Stromal cell of bone marrow (primary cell): ENCODE data around the gene ALG10B.
"Not testable (repeated sequence)": the region's sequence is repeated elsewhere in the genome, so short reads cannot be mapped to it uniquely, and the experiment has no call there.

Source experiments
- DNase-seq: peaks from one replicate; pipeline ENCODE4 v3.0.0-alpha.2; 2012; ENCODE audit warnings: low read depth

The ALG10B gene, protein sequence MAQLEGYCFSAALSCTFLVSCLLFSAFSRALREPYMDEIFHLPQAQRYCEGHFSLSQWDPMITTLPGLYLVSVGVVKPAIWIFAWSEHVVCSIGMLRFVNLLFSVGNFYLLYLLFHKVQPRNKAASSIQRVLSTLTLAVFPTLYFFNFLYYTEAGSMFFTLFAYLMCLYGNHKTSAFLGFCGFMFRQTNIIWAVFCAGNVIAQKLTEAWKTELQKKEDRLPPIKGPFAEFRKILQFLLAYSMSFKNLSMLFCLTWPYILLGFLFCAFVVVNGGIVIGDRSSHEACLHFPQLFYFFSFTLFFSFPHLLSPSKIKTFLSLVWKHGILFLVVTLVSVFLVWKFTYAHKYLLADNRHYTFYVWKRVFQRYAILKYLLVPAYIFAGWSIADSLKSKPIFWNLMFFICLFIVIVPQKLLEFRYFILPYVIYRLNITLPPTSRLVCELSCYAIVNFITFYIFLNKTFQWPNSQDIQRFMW

GRCh38 chr12:38316391-38317129 is at the start of gene ALG10B:
Gene ALG10B, plus strand, starts transcription at chr12:38316774. Its CDS starts 120 bp downstream, at chr12:38316894.
- DNase-seq = peak; percentile 95

DNA sequence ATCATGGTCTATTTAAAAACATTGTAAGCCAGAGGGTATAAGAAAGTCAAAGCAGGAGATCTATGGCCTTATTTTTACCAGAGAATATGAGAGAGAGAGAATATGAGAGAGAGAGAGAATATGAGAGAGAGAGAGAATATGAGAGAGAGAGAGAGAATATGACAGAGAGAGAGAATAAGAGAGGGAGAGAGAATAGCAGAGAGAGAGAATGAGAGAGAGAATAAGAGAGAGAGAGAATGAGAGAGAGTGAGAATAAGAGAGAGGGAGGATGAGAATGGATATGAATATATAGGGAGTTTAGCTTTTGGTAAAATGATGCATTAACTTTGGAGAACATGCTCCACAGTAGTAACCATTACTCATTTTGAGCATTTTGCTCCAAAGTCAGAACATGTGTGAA is 48.0 kb upstream of the ALG10B start:
- no peak for DNase-seq

DNA sequence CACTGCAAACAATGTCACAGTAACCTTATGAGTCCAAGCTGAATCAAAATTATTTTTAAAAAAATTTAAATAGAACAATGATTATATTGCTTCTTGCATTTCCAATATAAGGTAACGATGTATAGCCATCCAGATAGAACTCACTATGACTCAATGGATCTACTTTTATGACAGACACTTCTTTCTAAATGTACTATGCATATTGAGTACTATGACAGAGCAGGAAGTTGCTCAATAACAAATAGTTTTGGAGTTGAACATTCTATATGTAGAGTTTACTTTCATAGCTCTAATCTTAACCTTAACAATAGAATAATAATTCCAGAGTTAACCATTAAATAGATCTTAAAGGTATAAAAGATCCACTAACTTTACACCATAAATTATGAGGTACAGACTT is 46.7 kb upstream of the ALG10B start:
- no peak for DNase-seq

DNA sequence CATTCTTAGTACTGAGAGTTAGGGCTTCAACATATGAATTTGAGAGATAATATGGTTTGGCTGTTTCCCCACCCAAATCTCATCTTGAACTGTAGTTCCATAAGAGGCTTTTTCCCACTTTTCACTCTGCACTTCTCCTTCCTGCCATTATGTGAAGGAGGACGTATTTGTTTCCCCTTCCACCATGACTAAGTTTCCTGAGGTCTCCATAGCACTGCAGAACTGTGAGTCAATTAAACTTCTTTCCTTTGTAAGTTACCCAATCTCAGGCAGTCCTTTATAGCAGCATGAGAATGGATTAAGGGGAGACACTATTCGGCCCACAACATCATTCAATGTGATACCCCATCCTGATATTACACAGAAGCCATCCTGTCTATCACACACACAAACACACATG is 36.8 kb upstream of the ALG10B start:
- DNase-seq = no peak

DNA sequence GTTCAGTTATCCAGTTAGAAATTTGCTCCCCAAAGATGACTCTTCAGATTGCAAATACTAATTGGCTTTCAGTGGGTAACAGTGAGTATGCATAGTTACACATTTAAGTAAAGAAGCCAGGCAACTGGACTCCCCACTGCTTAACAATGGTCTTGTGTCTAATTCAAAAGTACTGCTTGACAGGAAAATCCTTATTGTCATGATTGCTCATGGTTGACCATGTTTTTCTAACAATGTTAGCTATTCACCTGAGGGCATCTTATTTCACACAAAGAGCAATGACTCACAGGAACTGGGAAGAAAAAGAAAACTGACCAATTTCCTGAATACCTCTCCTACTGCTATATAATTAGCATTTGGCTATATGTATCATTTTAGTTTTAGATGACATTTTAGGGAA is 33.7 kb upstream of the ALG10B start:
- no peak for DNase-seq

GRCh38 chr12:38289396-38289795 is 27.2 kb upstream of the ALG10B start:
- DNase-seq = no peak

- no peak for DNase-seq
Observed at GRCh38 chr12:38291160-38291559, 25.4 kb upstream of the ALG10B start.

DNA sequence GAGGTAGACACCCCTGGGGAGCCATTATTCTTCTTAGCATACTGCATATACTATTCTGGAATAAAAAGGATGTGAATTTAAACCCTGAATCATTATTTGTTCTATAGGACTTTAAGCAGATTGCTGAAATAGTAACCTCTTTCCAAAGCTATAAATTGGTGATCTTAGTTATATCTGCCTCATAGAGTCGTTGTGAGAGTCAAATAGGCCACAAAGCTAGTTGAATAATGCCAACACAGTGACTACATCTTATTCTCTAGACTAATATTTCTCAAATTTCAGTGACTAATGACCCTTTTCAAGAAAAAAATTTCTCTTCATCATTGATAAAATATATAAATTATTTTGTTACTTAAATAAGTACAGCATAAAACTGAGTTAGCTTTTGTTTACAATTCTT is 13.6 kb upstream of the ALG10B start:
- not testable (repeated sequence) for DNase-seq

GRCh38 chr12:38321966-38322365 is 5.4 kb downstream of the ALG10B start:
- DNase-seq = not testable (repeated sequence)

GRCh38 chr12:38324912-38325311 is 8.3 kb downstream of the ALG10B start:
- DNase-seq = no peak

DNA sequence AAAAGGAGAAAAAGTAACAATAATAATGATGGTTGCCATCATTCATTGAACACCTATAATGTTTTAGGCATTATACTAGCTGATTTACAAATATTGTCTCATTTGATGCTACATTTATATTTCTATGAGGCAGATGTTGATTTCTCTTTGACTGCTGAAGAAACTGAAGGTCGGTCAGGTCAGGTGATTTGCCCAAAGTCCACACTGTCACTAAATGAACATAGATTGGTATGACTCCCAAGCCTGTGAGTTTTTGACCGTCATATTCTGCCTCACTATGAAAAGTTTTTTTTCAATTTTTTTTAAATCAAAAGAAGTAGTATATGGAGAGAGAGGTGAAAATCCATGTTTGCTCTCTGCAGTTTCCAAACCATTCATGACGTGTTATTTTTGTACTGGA is 10.8 kb downstream of the ALG10B start:
- no peak for DNase-seq

DNA sequence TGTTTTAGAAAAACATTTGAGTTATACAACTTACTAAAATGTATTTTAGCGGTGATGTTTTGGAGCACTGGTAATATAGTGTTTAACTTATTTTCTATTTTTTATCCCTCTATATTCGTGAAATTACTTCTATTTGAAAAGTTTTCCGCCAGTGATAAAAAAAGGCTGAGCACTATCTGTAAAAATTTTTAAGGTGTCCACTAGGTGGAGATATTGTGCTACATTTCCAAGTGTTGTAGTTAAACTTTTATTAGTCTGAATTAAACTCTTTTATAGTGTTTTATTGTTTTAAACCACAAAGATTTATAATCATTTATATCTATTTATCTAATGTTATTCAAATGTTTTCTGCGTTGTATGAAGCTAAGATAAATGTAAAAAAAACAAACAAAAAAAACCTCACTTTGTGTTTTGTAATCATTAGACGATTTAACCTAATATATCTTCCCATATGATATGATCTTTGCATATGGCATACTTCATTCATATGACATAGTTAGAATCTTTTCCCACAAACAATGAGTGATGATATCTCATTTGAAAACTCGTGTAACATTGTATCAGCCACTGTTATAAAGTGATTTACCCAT is 11.8 kb downstream of the ALG10B start:
- DNase-seq = peak; percentile 19

DNA sequence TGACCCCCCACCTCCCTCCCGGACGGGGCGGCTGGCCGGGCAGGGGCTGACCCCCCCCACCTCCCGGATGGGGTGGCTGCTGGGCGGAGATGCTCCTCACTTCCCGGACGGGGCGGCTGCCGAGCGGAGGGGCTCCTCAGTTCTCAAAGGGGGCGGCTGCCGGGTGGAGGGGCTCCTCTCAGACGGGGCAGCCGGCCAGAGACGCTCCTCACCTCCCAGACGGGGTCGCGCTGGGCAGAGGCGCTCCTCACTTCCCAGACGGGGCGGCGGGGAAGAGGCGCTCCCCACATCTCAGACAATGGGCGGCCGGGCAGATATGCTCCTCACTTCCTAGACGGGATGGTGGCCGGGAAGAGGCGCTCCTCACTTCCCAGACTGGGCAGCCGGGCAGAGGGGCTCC is 13.8 kb downstream of the ALG10B start:
- not testable (repeated sequence) for DNase-seq

- no peak for DNase-seq
Observed at GRCh38 chr12:38332814-38333213, 16.2 kb downstream of the ALG10B start.

GRCh38 chr12:38342444-38342843 is 25.9 kb downstream of the ALG10B start:
- DNase-seq = no peak

DNA sequence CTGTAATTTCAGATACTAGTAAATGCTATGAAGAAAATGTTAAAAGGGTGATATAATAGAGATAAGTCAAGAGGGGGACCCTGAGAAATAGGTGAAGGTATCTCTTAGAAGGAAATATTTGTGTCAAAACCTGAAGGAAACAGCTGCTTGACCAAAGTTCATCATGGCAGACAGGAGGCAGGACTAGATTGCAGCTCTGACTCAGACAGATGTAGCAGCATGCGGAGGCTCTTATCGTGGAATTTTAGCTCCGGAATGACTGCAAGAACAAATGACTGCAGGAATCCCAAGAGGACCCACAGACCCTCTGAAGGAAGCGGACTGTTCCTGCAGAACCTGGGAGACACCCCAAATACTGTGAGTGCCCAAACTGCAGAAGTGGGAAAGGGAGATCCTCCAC is 26.7 kb downstream of the ALG10B start:
- not testable (repeated sequence) for DNase-seq

- not testable (repeated sequence) for DNase-seq
Observed at GRCh38 chr12:38343916-38344315, 27.3 kb downstream of the ALG10B start.

DNA sequence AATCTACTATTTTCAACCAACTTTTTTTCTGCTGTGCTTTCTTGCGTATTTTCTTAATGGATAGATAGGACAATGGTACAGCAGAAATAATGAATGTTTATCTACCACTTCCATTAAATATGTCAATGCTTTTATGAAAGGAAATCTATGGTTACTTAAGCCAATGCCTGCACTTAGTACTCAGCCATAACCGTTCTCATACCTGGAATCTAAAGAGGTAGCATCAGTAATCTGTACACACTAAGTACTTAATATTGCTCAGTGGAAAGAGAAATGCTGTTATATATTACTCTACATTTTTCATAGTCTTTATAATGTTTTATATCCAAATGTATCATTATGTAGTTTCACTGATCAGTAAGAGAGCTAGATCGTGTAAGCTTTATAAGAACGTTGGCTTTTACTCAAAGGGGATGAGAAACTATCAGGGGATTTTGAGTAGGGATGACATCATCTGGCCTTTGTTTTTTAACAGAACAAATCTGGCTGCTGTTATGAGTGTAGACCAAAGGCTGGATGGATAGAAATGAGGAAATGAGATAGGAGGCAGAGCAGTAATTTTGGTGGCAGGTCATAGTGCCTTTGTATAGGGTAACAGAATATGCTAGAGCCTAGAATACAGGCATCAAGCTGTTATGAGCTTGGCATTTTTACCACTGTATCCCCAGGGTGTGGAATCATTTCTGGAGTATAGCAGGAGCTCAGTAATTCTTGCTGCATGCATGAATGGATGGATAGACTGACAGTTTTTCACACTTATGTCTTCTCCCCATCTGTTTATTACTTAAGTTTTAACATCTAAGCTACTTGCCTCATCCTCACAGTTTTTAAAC is 34.0 kb downstream of the ALG10B start:
- peak; percentile 2 for DNase-seq

DNA sequence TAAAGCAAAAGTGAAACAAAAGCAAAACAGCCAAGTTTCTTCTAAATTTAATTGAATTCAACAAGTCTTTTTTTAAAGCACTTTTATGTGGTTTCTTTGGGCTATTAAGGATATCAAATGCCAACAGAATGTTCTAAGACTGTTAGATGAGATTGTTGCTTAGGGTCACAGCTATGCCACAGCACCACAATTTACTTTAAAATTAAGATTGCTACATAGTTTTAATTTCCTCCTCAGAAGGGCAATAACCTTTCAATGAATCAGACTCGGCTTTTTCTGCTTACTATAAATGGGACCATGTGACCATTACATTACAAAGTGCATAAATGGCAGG is 34.6 kb downstream of the ALG10B start:
- DNase-seq = not testable (repeated sequence)

DNA sequence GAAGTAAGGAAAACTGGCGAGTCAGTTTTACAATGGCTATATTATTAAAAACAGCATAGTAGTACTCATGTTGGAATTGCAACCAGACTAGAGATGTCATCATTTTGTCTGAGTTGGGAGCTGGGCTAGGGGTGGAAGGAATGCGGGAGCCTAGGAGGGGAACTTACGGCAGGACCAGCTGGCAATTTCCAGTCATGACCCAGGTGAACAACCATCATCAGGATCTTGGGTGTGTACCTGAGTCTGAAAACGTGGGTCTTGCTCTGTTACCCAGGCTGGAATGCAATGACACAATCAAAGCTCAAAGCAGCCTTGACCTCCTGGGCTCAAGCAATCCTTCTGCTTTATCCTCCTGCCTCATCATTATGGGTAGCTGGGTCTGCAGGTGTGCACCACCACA is 50.9 kb downstream of the ALG10B start:
- DNase-seq = no peak

DNA sequence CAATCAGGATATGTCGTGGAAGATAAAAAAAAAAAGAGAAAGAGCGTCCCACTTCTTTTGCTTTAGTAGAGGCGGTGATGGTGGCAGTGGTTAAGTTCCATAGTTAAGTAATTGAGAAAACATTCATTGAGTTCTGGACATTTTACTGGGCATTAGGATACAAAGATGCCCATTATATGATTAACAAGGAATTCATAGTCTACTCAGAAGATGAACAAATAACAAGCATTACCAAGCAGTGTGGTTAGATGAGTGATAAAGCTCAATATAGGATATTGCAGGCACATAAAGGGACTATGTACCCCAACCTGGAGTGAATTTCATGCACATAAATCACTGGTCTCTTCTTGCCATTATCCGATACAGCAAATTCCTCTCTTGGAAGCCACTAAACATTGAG is 53.7 kb downstream of the ALG10B start:
- DNase-seq = no peak

GRCh38 chr12:38373784-38374183 is 57.2 kb downstream of the ALG10B start:
- no peak for DNase-seq
